Stimulated activated memory B cell treated with anti-CD40 and anti-IgM and Interleukin-4, amounts not matched to agents 10 μg/mL and 1 μg/mL and 100 μg/mL, for 72 hours (primary cell): ENCODE measurements around the gene TSC2.

Experiments
- ATAC-seq: fragments of 150-1000 bp; cut with Tn5 transposase; 2 replicates; pipeline ENCODE4 v1.10.0; 2021
- H3K27ac Mint-ChIP-seq: one replicate; pipeline ENCODE4 v1.8.0; 2022; ENCODE audit warnings: mild to moderate bottlenecking, mixed read lengths
- H3K27me3 Mint-ChIP-seq: one replicate; pipeline ENCODE4 v1.8.0; 2022; ENCODE audit warnings: mixed read lengths
- H3K36me3 Mint-ChIP-seq: one replicate; pipeline ENCODE4 v1.8.0; 2022; ENCODE audit warnings: mixed read lengths
- H3K4me1 Mint-ChIP-seq: one replicate; pipeline ENCODE4 v1.8.0; 2022; ENCODE audit warnings: mixed read lengths
- H3K4me3 Mint-ChIP-seq: one replicate; pipeline ENCODE4 v1.8.0; 2022; ENCODE audit warnings: mild to moderate bottlenecking, moderate library complexity, mixed read lengths
- H3K9me3 Mint-ChIP-seq: one replicate; pipeline ENCODE4 v1.8.0; 2022; ENCODE audit warnings: mixed read lengths

TSC2 gene

GRCh38 chr16:2060346-2060745, 12.6 kb downstream of the TSC2 start:
- ATAC-seq = no peak
- no peak overlapping the region for H3K4me3 Mint-ChIP-seq
- H3K27me3 Mint-ChIP-seq = no peaks in the 10 kb centered on the region
- H3K36me3 Mint-ChIP-seq = peaks cover 45% of the 10 kb centered on the region
- H3K4me1 Mint-ChIP-seq = no peaks in the 10 kb centered on the region
- H3K27ac Mint-ChIP-seq = no peak overlapping the region
- no peaks in the 10 kb centered on the region for H3K9me3 Mint-ChIP-seq

GRCh38 chr16:2061023-2061422, 13.2 kb downstream of the TSC2 start:
- Mint-ChIP-seq H3K4me1 (no peaks in the 10 kb centered on the region), H3K27ac (no peak overlapping the region), H3K36me3 (peaks cover 47% of the 10 kb centered on the region), H3K27me3 (no peaks in the 10 kb centered on the region), H3K9me3 (no peaks in the 10 kb centered on the region), H3K4me3 (no peak overlapping the region)
- ATAC-seq = no peak

GRCh38 chr16:2061526-2061925, 13.7 kb downstream of the TSC2 start:
- Mint-ChIP-seq H3K4me1 (no peaks in the 10 kb centered on the region), H3K4me3 (no peak overlapping the region), H3K9me3 (no peaks in the 10 kb centered on the region), H3K27ac (no peak overlapping the region), H3K36me3 (peaks cover 49% of the 10 kb centered on the region), H3K27me3 (no peaks in the 10 kb centered on the region)
- ATAC-seq = no peak

GRCh38 chr16:2062801-2063200, 15.0 kb downstream of the TSC2 start:
- H3K27ac Mint-ChIP-seq = no peak overlapping the region
- H3K9me3 Mint-ChIP-seq = no peaks in the 10 kb centered on the region
- H3K27me3 Mint-ChIP-seq = no peaks in the 10 kb centered on the region
- H3K4me3 Mint-ChIP-seq = no peak overlapping the region
- no peak for ATAC-seq
- H3K4me1 Mint-ChIP-seq = no peaks in the 10 kb centered on the region
- peaks cover 48% of the 10 kb centered on the region for H3K36me3 Mint-ChIP-seq

- ATAC-seq = peak; percentile 20
- H3K9me3 Mint-ChIP-seq = no peaks in the 10 kb centered on the region
- no peaks in the 10 kb centered on the region for H3K4me1 Mint-ChIP-seq
- H3K27ac Mint-ChIP-seq = no peak overlapping the region
- H3K36me3 Mint-ChIP-seq = peaks cover 41% of the 10 kb centered on the region
- no peaks in the 10 kb centered on the region for H3K27me3 Mint-ChIP-seq
- no peak overlapping the region for H3K4me3 Mint-ChIP-seq
Observed at GRCh38 chr16:2063861-2064260, 16.1 kb downstream of the TSC2 start.

GRCh38 chr16:2064368-2064945, 16.7 kb downstream of the TSC2 start:
- peaks cover 41% of the 10 kb centered on the region for H3K36me3 Mint-ChIP-seq

GRCh38 chr16:2066139-2066538, 18.4 kb downstream of the TSC2 start:
- ATAC-seq = no peak
- no peak overlapping the region for H3K27ac Mint-ChIP-seq
- no peaks in the 10 kb centered on the region for H3K4me1 Mint-ChIP-seq
- no peak overlapping the region for H3K4me3 Mint-ChIP-seq
- peaks cover 44% of the 10 kb centered on the region for H3K36me3 Mint-ChIP-seq
- no peaks in the 10 kb centered on the region for H3K27me3 Mint-ChIP-seq
- no peaks in the 10 kb centered on the region for H3K9me3 Mint-ChIP-seq

More at GRCh38 chr16:2064368-2064945, 16.7 kb downstream of the TSC2 start:
- Mint-ChIP-seq H3K4me3 (no peak overlapping the region), H3K27me3 (no peaks in the 10 kb centered on the region), H3K4me1 (no peaks in the 10 kb centered on the region), H3K9me3 (no peaks in the 10 kb centered on the region), H3K27ac (no peak overlapping the region)
- ATAC-seq = no peak

- Mint-ChIP-seq H3K27ac (peak overlapping the region; percentile 39), H3K27me3 (no peaks in the 10 kb centered on the region)
- ATAC-seq = no peak
Observed at GRCh38 chr16:2070576-2071453, 23.0 kb downstream of the TSC2 start.

GRCh38 chr16:2071454-2072202, 23.8 kb downstream of the TSC2 start:
- no peaks in the 10 kb centered on the region for H3K27me3 Mint-ChIP-seq
- H3K9me3 Mint-ChIP-seq = no peaks in the 10 kb centered on the region
- no peak for ATAC-seq
- H3K27ac Mint-ChIP-seq = no peak overlapping the region
- H3K36me3 Mint-ChIP-seq = peaks cover 62% of the 10 kb centered on the region
- no peaks in the 10 kb centered on the region for H3K4me1 Mint-ChIP-seq
- H3K4me3 Mint-ChIP-seq = no peak overlapping the region

More at GRCh38 chr16:2070576-2071453, 23.0 kb downstream of the TSC2 start:
- Mint-ChIP-seq H3K4me3 (no peak overlapping the region), H3K4me1 (no peaks in the 10 kb centered on the region), H3K36me3 (peaks cover 66% of the 10 kb centered on the region), H3K9me3 (no peaks in the 10 kb centered on the region)

- Mint-ChIP-seq H3K27ac (no peak overlapping the region), H3K4me3 (no peak overlapping the region), H3K27me3 (no peaks in the 10 kb centered on the region), H3K36me3 (peaks cover 63% of the 10 kb centered on the region), H3K9me3 (no peaks in the 10 kb centered on the region), H3K4me1 (no peaks in the 10 kb centered on the region)
- ATAC-seq = no peak
Observed at GRCh38 chr16:2072926-2073325, 25.1 kb downstream of the TSC2 start.

- H3K27ac Mint-ChIP-seq = no peak overlapping the region
- H3K4me1 Mint-ChIP-seq = no peaks in the 10 kb centered on the region
- H3K9me3 Mint-ChIP-seq = no peaks in the 10 kb centered on the region
- peaks cover 70% of the 10 kb centered on the region for H3K36me3 Mint-ChIP-seq
- no peaks in the 10 kb centered on the region for H3K27me3 Mint-ChIP-seq
- no peak for ATAC-seq
- no peak overlapping the region for H3K4me3 Mint-ChIP-seq
Observed at GRCh38 chr16:2074071-2074470, 26.3 kb downstream of the TSC2 start.

- ATAC-seq = no peak
- Mint-ChIP-seq H3K27ac (no peak overlapping the region), H3K4me3 (no peak overlapping the region), H3K4me1 (no peaks in the 10 kb centered on the region), H3K36me3 (peaks cover 64% of the 10 kb centered on the region), H3K27me3 (no peaks in the 10 kb centered on the region), H3K9me3 (no peaks in the 10 kb centered on the region)
Observed at GRCh38 chr16:2075631-2076030, 27.8 kb downstream of the TSC2 start.

- H3K27me3 Mint-ChIP-seq = no peaks in the 10 kb centered on the region
- H3K27ac Mint-ChIP-seq = no peak overlapping the region
- no peaks in the 10 kb centered on the region for H3K4me1 Mint-ChIP-seq
- H3K36me3 Mint-ChIP-seq = peaks cover 58% of the 10 kb centered on the region
- no peaks in the 10 kb centered on the region for H3K9me3 Mint-ChIP-seq
- no peak overlapping the region for H3K4me3 Mint-ChIP-seq
- no peak for ATAC-seq
Observed at GRCh38 chr16:2076072-2076865, 28.5 kb downstream of the TSC2 start.

- H3K27ac Mint-ChIP-seq = no peak overlapping the region
- H3K36me3 Mint-ChIP-seq = peaks cover 53% of the 10 kb centered on the region
- no peaks in the 10 kb centered on the region for H3K4me1 Mint-ChIP-seq
- no peaks in the 10 kb centered on the region for H3K27me3 Mint-ChIP-seq
- no peak for ATAC-seq
- H3K9me3 Mint-ChIP-seq = no peaks in the 10 kb centered on the region
- H3K4me3 Mint-ChIP-seq = no peak overlapping the region
Observed at GRCh38 chr16:2077016-2077415, 29.2 kb downstream of the TSC2 start.

GRCh38 chr16:2077696-2078095, 29.9 kb downstream of the TSC2 start:
- no peaks in the 10 kb centered on the region for H3K4me1 Mint-ChIP-seq
- no peaks in the 10 kb centered on the region for H3K9me3 Mint-ChIP-seq
- H3K27ac Mint-ChIP-seq = no peak overlapping the region
- H3K36me3 Mint-ChIP-seq = peaks cover 55% of the 10 kb centered on the region
- H3K27me3 Mint-ChIP-seq = no peaks in the 10 kb centered on the region
- no peak overlapping the region for H3K4me3 Mint-ChIP-seq
- no peak for ATAC-seq
